Body of pancreas (tissue), 4 donors: Measurements from ENCODE around the gene CADM1.

Experiments
- POLR2A ChIP-seq, 3 donors: fragments of 450-650 bp; IDR thresholded peaks; one replicate each; pipeline ENCODE4 v1.6.1; 2016; ENCODE audit warnings: antibody characterized with exemption in 3 of 3, mild to moderate bottlenecking in 2 of 3
- TF ChIP-seq, protein P1 (sequence below), 7 experiments: fragments of 450-650 bp in 4 of 7; fragments of 200-600 bp in 3 of 7; sonication (generic) in 3 of 7; IDR thresholded peaks; one replicate each; pipeline ENCODE4 v1.5.1; 2016 to 2019; ENCODE audit warnings: antibody characterized with exemption in 7 of 7

- TF ChIP-seq, protein P1, sequence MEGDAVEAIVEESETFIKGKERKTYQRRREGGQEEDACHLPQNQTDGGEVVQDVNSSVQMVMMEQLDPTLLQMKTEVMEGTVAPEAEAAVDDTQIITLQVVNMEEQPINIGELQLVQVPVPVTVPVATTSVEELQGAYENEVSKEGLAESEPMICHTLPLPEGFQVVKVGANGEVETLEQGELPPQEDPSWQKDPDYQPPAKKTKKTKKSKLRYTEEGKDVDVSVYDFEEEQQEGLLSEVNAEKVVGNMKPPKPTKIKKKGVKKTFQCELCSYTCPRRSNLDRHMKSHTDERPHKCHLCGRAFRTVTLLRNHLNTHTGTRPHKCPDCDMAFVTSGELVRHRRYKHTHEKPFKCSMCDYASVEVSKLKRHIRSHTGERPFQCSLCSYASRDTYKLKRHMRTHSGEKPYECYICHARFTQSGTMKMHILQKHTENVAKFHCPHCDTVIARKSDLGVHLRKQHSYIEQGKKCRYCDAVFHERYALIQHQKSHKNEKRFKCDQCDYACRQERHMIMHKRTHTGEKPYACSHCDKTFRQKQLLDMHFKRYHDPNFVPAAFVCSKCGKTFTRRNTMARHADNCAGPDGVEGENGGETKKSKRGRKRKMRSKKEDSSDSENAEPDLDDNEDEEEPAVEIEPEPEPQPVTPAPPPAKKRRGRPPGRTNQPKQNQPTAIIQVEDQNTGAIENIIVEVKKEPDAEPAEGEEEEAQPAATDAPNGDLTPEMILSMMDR (IDR thresholded peaks at IDR 0.05): no peak
- no peak for TF ChIP-seq POLR2A (IDR thresholded peaks at IDR 0.05)
Observed at GRCh38 chr11:115541518-115541917, 37.3 kb upstream of the CADM1 start.
